MCF 10A (cell line): ENCODE data around the gene ORC1. TPM values are rescaled to one million over a fixed set of nuclear protein-coding genes. Genes with fewer than 3 reads are reported as not detected.

Source experiments
- BruUV-seq: library from RNA; stranded (reverse); fragments of 400-500 nt; replicated peaks from 2 replicates; lab custom pipeline; 2021; lab: Mats Ljungman, UMichigan
- CTCF ChIA-PET: fragments of 300-600 bp; sonication (Branson Sonifier 250); formaldehyde crosslinking; extraction: SDS; loops from one replicate; lab custom pipeline; 2021; ENCODE audit warnings: antibody characterized with exemption, inconsistent platforms; lab: Yijun Ruan, JAX
- POLR2A ChIA-PET: fragments of 300-600, 350-650 bp; sonication (Branson Sonifier 250); formaldehyde crosslinking; extraction: SDS; loops from one replicate; lab custom pipeline; 2020; ENCODE audit warnings: antibody characterized with exemption, inconsistent platforms; lab: Yijun Ruan, JAX
- DNase-seq: peaks from one replicate; pipeline ENCODE4 v3.0.0-alpha.2; 2018; ENCODE audit not compliant: unreplicated experiment
- H3K27ac Mint-ChIP-seq: one replicate; pipeline ENCODE4 v1.8.0; 2022; ENCODE audit warnings: mild to moderate bottlenecking, low read depth, mixed read lengths; ENCODE audit not compliant: unreplicated experiment
- H3K27me3 Mint-ChIP-seq: one replicate; pipeline ENCODE4 v1.8.0; 2022; ENCODE audit warnings: mixed read lengths; ENCODE audit not compliant: insufficient read depth, unreplicated experiment
- H3K36me3 Mint-ChIP-seq: one replicate; pipeline ENCODE4 v1.8.0; 2022; ENCODE audit warnings: mild to moderate bottlenecking, moderate library complexity, mixed read lengths; ENCODE audit not compliant: insufficient read depth, unreplicated experiment
- H3K4me1 Mint-ChIP-seq: one replicate; pipeline ENCODE4 v1.8.0; 2022; ENCODE audit warnings: mixed read lengths; ENCODE audit not compliant: insufficient read depth, unreplicated experiment
- H3K4me3 Mint-ChIP-seq: one replicate; pipeline ENCODE4 v1.8.0; 2022; ENCODE audit warnings: mild to moderate bottlenecking, moderate library complexity, mixed read lengths; ENCODE audit not compliant: unreplicated experiment
- H3K9me3 Mint-ChIP-seq: one replicate; pipeline ENCODE4 v1.8.0; 2022; ENCODE audit warnings: mixed read lengths; ENCODE audit not compliant: unreplicated experiment
- CTCF ChIP-seq: fragments of 200-600 bp; IDR thresholded peaks from one replicate; pipeline ENCODE4 v1.8.0; 2022; ENCODE audit warnings: antibody characterized with exemption, mild to moderate bottlenecking; ENCODE audit not compliant: unreplicated experiment
- intact Hi-C: fragments of 100-400 bp; cut with micrococcal nuclease; formaldehyde crosslinking; loops from 2 replicates; pipeline ENCODE4 v1.14.1; 2022
- total RNA-seq: library from RNA; stranded (reverse); gene quantifications from 2 replicates; pipeline ENCODE4 v1.2.3, GENCODE V29; 2022

ORC1 gene
- total RNA-seq, 1 experiment from 2014 or later: 2.7 TPM

- Mint-ChIP-seq H3K9me3 (no peaks in the 10 kb centered on the region), H3K27ac (no peak overlapping the region), H3K27me3 (no peaks in the 10 kb centered on the region), H3K4me1 (no peaks in the 10 kb centered on the region), H3K4me3 (no peak overlapping the region), H3K36me3 (peaks cover 37% of the 10 kb centered on the region)
- no peak for TF ChIP-seq CTCF
- intact Hi-C loops: no loop called here
- ChIA-PET CTCF (interaction anchor here (1.7 kb wide), 1 partner anchor 14 kb away, joined by 6 read pairs; no protein-coding TSS in a partner anchor), POLR2A (no interaction called here)
- no peak for DNase-seq
- BruUV-seq: no TSS peak
Measured at GRCh38 chr1:52337439-52337838, 66.8 kb downstream of the ORC1 start.

- Mint-ChIP-seq H3K4me1 (no peaks in the 10 kb centered on the region), H3K27me3 (no peaks in the 10 kb centered on the region), H3K4me3 (no peak overlapping the region), H3K9me3 (no peaks in the 10 kb centered on the region), H3K36me3 (peaks cover 28% of the 10 kb centered on the region), H3K27ac (no peak overlapping the region)
- ChIA-PET CTCF (interaction anchor here (0.9 to 1.3 kb wide), 3 partner anchors 14 to 41 kb away, joined by 3 to 5 read pairs (median 4); no protein-coding TSS in a partner anchor), POLR2A (interaction anchor here (0.6 kb wide), 1 partner anchor 9 kb away, joined by 3 read pairs; no protein-coding TSS in a partner anchor)
- no peak for TF ChIP-seq CTCF
- intact Hi-C loops: no loop called here
- DNase-seq: no peak
- no TSS peak for BruUV-seq
Measured at GRCh38 chr1:52334906-52335528, 69.2 kb downstream of the ORC1 start.

- TF ChIP-seq CTCF: no peak
- Mint-ChIP-seq H3K27ac (no peak overlapping the region), H3K4me1 (no peaks in the 10 kb centered on the region), H3K36me3 (peaks cover 16% of the 10 kb centered on the region), H3K27me3 (no peaks in the 10 kb centered on the region), H3K9me3 (no peaks in the 10 kb centered on the region), H3K4me3 (no peak overlapping the region)
- ChIA-PET POLR2A (interaction anchor here (1.1 kb wide), 1 partner anchor 19 kb away, joined by 3 read pairs; no protein-coding TSS in a partner anchor), CTCF (interaction anchor here (0.9 to 1.6 kb wide), 2 partner anchors 36 to 417 kb away, joined by 3 to 6 read pairs; no protein-coding TSS in a partner anchor)
- DNase-seq: no peak
- intact Hi-C loops: no loop called here
- no TSS peak for BruUV-seq
Measured at GRCh38 chr1:52332411-52332810, 71.8 kb downstream of the ORC1 start.

DNA sequence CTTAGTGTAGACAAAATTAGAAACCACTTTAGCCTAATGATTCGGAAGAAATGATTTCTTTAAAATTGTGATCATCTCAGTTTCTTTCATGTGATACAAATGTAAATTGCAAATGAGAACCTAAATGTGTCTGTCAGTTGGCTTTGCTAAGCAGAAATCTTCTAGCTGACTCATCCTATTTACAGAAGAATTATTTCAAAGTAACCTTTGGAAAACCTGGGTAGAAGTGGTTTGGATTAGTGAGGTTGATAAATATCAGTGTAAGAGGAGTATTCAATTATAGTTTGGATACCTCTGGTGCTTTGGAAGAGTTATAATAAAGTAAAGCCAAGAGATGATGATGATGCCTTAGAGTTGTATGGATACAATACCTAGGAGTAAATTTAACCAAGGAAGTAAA, 75.6 kb downstream of the ORC1 start:
- intact Hi-C loops: no loop called here
- ChIA-PET POLR2A (interaction anchor here (1.6 kb wide), 1 partner anchor 12 kb away, joined by 3 read pairs; no protein-coding TSS in a partner anchor), CTCF (interaction anchor here (1.8 kb wide), 1 partner anchor 32 kb away, joined by 4 read pairs; no protein-coding TSS in a partner anchor)
- DNase-seq: no peak
- Mint-ChIP-seq H3K9me3 (no peaks in the 10 kb centered on the region), H3K27ac (no peak overlapping the region), H3K36me3 (peaks cover 21% of the 10 kb centered on the region), H3K27me3 (no peaks in the 10 kb centered on the region), H3K4me1 (no peaks in the 10 kb centered on the region), H3K4me3 (no peak overlapping the region)
- no TSS peak for BruUV-seq
- TF ChIP-seq CTCF: no peak
